ENCODE results near the gene NDEL1. TPM values are rescaled to one million over a fixed set of nuclear protein-coding genes. Genes with fewer than 3 reads are reported as not detected.

NDEL1 gene
- total and polyA plus RNA-seq, 2 donors (not counting 3 experiments of a cell fraction or from before 2014, with no cell fraction given): 60.0 to 87.4 TPM

- Histone ChIP-seq H3K4me3 (replicated peaks in 1 of 3; ENCODE audit: insufficient read depth in 1 of 3, low read depth in 1 of 3, low read length in 3 of 3) (no peak overlapping the region), H3K9me1 (replicated peaks; ENCODE audit: control insufficient read depth, extremely low read depth, insufficient read depth, low read length) (no peaks in the 10 kb centered on the region), H3K27ac (ENCODE audit: insufficient read depth, low read depth, low read length) (no peak overlapping the region), H3K79me2 (ENCODE audit: control insufficient read depth, insufficient read depth, low read length) (peaks cover 20% of the 10 kb centered on the region), H3K9me3 (replicated peaks; ENCODE audit: control insufficient read depth, insufficient read depth, low read length) (no peaks in the 10 kb centered on the region), H3K4me1 (ENCODE audit: control insufficient read depth, extremely low read depth, insufficient read depth, low read length) (no peaks in the 10 kb centered on the region), H3K27me3 (ENCODE audit: control insufficient read depth in 2 of 2, insufficient read depth in 2 of 2, low read length in 2 of 2) (no peaks in the 10 kb centered on the region), H3K4me2 (ENCODE audit: insufficient read depth, low read length) (no peak overlapping the region), H3K36me3 (ENCODE audit: control insufficient read depth in 2 of 2, extremely low read depth in 1 of 2, insufficient read depth in 2 of 2, low read length in 2 of 2) (peaks cover 11 to 34% of the 10 kb centered on the region in 2 experiments), H2AFZ (ENCODE audit: low read depth, low read length) (no peak overlapping the region), H3K9ac (replicated peaks; ENCODE audit: extremely low read depth, insufficient read depth, low read length) (no peak overlapping the region), H4K20me1 (replicated peaks; ENCODE audit: control insufficient read depth, extremely low read depth, insufficient read depth, low read length) (no peaks in the 10 kb centered on the region)
- BruUV-seq (replicated peaks): no TSS peak
- dilution Hi-C loops (cut with MboI; ENCODE audit: extremely low pct_ligation_motif_present, low sequenced_read_pairs) (no loop called here), intact Hi-C loops (cut with micrococcal nuclease) (no loop called here)
- CTCF ChIA-PET: no interaction called here
- no peak for DNase-seq (ENCODE audit: low read depth, low spot score)
- POLR2A ChIA-PET: no interaction called here
- no peak for TF ChIP-seq MYC (IDR thresholded peaks at IDR 0.05; ENCODE audit: low read depth, low read length)
- no peak for TF ChIP-seq CTCF (IDR thresholded peaks at IDR 0.05; ENCODE audit: extremely low read depth in 1 of 2, insufficient read depth in 1 of 2, low read depth in 1 of 2, low read length in 2 of 2)
- no peak for TF ChIP-seq GATA2 (IDR thresholded peaks at IDR 0.05; ENCODE audit: insufficient read depth, insufficient read length, low read depth, low read length)
- TF ChIP-seq, protein P1, sequence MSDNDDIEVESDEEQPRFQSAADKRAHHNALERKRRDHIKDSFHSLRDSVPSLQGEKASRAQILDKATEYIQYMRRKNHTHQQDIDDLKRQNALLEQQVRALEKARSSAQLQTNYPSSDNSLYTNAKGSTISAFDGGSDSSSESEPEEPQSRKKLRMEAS (IDR thresholded peaks at IDR 0.05; ENCODE audit: insufficient read depth, insufficient read length): no peak
- no peak for TF ChIP-seq POLR2AphosphoS5 (IDR thresholded peaks at IDR 0.05; ENCODE audit: insufficient read depth, low read depth, low read length)
- TF ChIP-seq EZH2 (IDR thresholded peaks at IDR 0.05; ENCODE audit: borderline replicate concordance, low read depth, low read length, severe bottlenecking): no peak
- TF ChIP-seq FOS (IDR thresholded peaks at IDR 0.05; ENCODE audit: borderline replicate concordance, insufficient read depth, low read length): no peak
- no peak for TF ChIP-seq POLR2A (IDR thresholded peaks at IDR 0.05; ENCODE audit: low read depth, low read length)
- TF ChIP-seq JUN (IDR thresholded peaks at IDR 0.05; ENCODE audit: borderline replicate concordance, insufficient read depth, insufficient read length, low read depth): no peak
- no peak for FAIRE-seq
Measured at GRCh38 chr17:8468127-8468526, 32.4 kb downstream of the NDEL1 start.
